ENCODE data around the gene BID. TPM values are rescaled to one million over a fixed set of nuclear protein-coding genes. Genes with fewer than 3 reads are reported as not detected.
"Not testable (repeated sequence)": the region's sequence is repeated elsewhere in the genome, so short reads cannot be mapped to it uniquely, and the experiment has no call there.

The BID gene
- total RNA-seq, 2 donors from 2014 or later, result 11.8 to 13.0 TPM

- intact Hi-C loops (cut with DNase I), result loop anchor here in 1 of 2 donors (10.0 kb wide), 1 partner anchor 150 kb away; no protein-coding TSS in a partner anchor
These were observed 49.4 kb downstream of the BID start for GRCh38 chr22:17724678-17725499.

GRCh38 chr22:17724241-17724640 is 50.0 kb downstream of the BID start:
- intact Hi-C loops (cut with DNase I), result loop anchor here in 1 of 2 donors (10.0 kb wide), 1 partner anchor 149 kb away; no protein-coding TSS in a partner anchor
- DNase-seq (ENCODE audit: low spot score), result no peak

More at GRCh38 chr22:17724678-17725499, 49.4 kb downstream of the BID start:
- DNase-seq (ENCODE audit: low spot score), result no peak

- DNase-seq (ENCODE audit: low spot score), result no peak
- intact Hi-C loops (cut with DNase I), result loop anchor here in 1 of 2 donors (10.0 kb wide), 1 partner anchor 145 kb away; no protein-coding TSS in a partner anchor
These were observed 54.4 kb downstream of the BID start for GRCh38 chr22:17719911-17720310.

GRCh38 chr22:17717708-17718107 is 56.6 kb downstream of the BID start:
- intact Hi-C loops (cut with DNase I), result no loop called here
- no peak for DNase-seq (ENCODE audit: low spot score)

GRCh38 chr22:17716529-17716928 is 57.7 kb downstream of the BID start:
- no peak for DNase-seq (ENCODE audit: low spot score)
- intact Hi-C loops (cut with DNase I), result no loop called here

GRCh38 chr22:17712441-17712840 is 61.8 kb downstream of the BID start:
- DNase-seq (ENCODE audit: low spot score), result no peak
- intact Hi-C loops (cut with DNase I), result no loop called here

GRCh38 chr22:17710023-17710422 is 64.2 kb downstream of the BID start:
- DNase-seq (ENCODE audit: low spot score), result no peak

GRCh38 chr22:17707526-17707925 is 66.7 kb downstream of the BID start:
- intact Hi-C loops (cut with DNase I), result no loop called here
- no peak for DNase-seq (ENCODE audit: low spot score)

More at GRCh38 chr22:17710023-17710422, 64.2 kb downstream of the BID start:
- intact Hi-C loops (cut with DNase I), result no loop called here

- intact Hi-C loops (cut with DNase I), result no loop called here
These were observed 67.3 kb downstream of the BID start for GRCh38 chr22:17706947-17707346.

GRCh38 chr22:17705951-17706900 is 68.0 kb downstream of the BID start:
- no peak for DNase-seq (ENCODE audit: low spot score)
- intact Hi-C loops (cut with DNase I), result no loop called here

More at GRCh38 chr22:17706947-17707346, 67.3 kb downstream of the BID start:
- DNase-seq (ENCODE audit: low spot score), result no peak

- intact Hi-C loops (cut with DNase I), result no loop called here
- DNase-seq (ENCODE audit: low spot score), result no peak
These were observed 68.7 kb downstream of the BID start for GRCh38 chr22:17705546-17705945.

- DNase-seq (ENCODE audit: low spot score), result no peak
- intact Hi-C loops (cut with DNase I), result no loop called here
These were observed 70.5 kb downstream of the BID start for GRCh38 chr22:17703811-17704210.

- DNase-seq (ENCODE audit: low spot score), result no peak
- intact Hi-C loops (cut with DNase I), result no loop called here
These were observed 73.5 kb downstream of the BID start for GRCh38 chr22:17700778-17701177.

- intact Hi-C loops (cut with DNase I), result no loop called here
- DNase-seq (ENCODE audit: low spot score), result no peak
These were observed 74.5 kb downstream of the BID start for GRCh38 chr22:17699696-17700340.

GRCh38 chr22:17698948-17699347 is 75.3 kb downstream of the BID start:
- no peak for DNase-seq (ENCODE audit: low spot score)
- intact Hi-C loops (cut with DNase I), result no loop called here

- DNase-seq (ENCODE audit: low spot score); intact Hi-C loops (cut with DNase I): not testable (repeated sequence)
These were observed 76.0 kb downstream of the BID start for GRCh38 chr22:17698276-17698675.

GRCh38 chr22:17697196-17697595 is 77.1 kb downstream of the BID start:
- intact Hi-C loops (cut with DNase I); DNase-seq (ENCODE audit: low spot score): not testable (repeated sequence)

GRCh38 chr22:17695986-17696385 is 78.3 kb downstream of the BID start:
- intact Hi-C loops (cut with DNase I), result no loop called here

GRCh38 chr22:17694752-17695151 is 79.5 kb downstream of the BID start:
- no peak for DNase-seq (ENCODE audit: low spot score)
- intact Hi-C loops (cut with DNase I), result no loop called here

More at GRCh38 chr22:17695986-17696385, 78.3 kb downstream of the BID start:
- DNase-seq (ENCODE audit: low spot score), result no peak
